Umbilical cord (tissue), 2 donors: ENCODE results near the gene ASPG. TPM values are rescaled to one million over a fixed set of nuclear protein-coding genes. Genes with fewer than 3 reads are reported as not detected.

ENCODE experiments used
- DNase-seq: peaks from one replicate; pipeline ENCODE4 v3.0.0-alpha.2; 2015; ENCODE audit warnings: low spot score
- total RNA-seq: library from RNA; depleted of rRNA; stranded (reverse); fragments of >200 nt; gene quantifications from one replicate; pipeline ENCODE4 v1.2.3, GENCODE V29; 2014; ENCODE audit warnings: low replicate concordance; ENCODE audit not compliant: insufficient read depth

The ASPG gene
- total RNA-seq, 1 donor from 2014 or later, result 12.5 TPM

- no peak for DNase-seq
Measured at GRCh38 chr14:104075530-104076151, 9.9 kb upstream of the ASPG start.

GRCh38 chr14:104076743-104077142 is 8.8 kb upstream of the ASPG start:
- no peak for DNase-seq

DNA sequence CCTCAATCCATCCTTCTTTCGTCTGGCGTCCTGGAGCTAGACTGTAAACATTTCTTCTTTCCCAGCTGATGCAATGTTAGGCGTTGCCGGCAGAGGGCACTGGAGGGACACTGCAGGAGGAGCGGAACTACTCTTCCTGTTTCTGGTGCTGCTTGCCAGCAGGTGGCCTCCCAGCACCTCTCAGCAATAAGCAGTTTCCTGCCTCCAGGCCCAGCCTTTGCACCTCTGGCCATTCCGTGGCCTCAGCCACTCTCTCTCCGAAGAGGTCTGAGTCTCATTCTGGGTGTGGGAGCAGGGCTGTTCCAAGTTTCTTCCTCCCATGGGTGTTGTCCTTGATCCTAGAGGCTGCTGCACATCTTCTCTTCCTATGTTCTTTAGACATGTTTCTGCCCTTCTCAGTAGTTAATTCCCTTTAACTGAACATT is 7.5 kb upstream of the ASPG start:
- peak; percentile 95 for DNase-seq

- no peak for DNase-seq
Measured at GRCh38 chr14:104080376-104081260, 4.9 kb upstream of the ASPG start.

GRCh38 chr14:104081261-104081835 is 4.2 kb upstream of the ASPG start:
- DNase-seq, result no peak

DNA sequence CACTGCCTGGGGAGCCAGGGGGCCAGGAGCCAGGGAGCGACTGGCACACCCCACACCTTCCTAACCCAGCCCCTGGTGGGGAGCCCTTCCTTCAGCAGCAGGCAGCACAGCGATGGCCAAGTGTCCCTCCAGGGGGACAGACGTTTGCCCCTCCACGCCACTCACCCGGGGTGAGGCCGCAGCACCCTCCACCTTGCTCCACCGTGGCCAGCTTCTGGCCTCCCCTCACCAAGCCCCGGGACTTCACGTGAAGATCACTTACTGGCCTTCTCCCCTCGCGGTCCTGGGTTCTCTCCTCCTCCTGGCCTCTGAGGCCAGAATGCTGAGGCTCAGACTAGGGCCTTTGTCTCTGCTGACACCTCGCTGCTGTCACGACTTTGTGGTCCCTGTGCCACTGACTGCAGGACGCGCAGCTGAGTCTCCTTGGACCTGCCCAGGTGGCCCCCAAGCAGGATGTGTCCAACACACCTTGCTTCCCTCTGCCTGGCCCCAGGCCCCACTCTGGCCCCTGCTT is 3.5 kb upstream of the ASPG start:
- DNase-seq, result no peak

GRCh38 chr14:104082807-104083206 is 2.7 kb upstream of the ASPG start:
- DNase-seq, result no peak

GRCh38 chr14:104084251-104085002 is 1.1 kb upstream of the ASPG start:
- DNase-seq, result peak; percentile 90

- no peak for DNase-seq
Measured at GRCh38 chr14:104085889-104086201, 345 bp downstream of the ASPG start.

DNA sequence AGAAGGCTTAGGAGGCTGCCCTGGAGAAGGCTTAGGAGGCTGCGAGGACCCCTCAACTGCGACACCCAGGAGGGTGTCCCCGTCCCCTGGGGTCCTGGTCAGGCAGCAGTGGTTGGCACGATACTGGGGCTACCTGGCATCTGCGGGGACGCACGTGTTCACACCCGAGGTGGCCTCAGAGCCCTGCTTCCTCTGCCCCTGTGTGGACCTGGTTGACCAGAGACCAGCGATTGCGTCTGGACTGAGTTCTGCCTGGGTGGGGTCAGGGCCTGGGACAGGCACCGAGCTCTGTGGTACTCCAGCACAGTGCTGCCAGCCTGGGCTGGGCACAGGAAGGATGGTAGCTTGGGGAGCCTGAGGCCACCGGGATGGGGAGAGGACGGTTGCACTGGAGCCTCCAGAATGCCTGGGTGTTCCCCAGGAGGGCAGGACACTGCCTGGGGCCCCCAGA is 735 bp downstream of the ASPG start:
- no peak for DNase-seq

GRCh38 chr14:104086661-104087461 is 1.4 kb downstream of the ASPG start:
- DNase-seq, result no peak

DNA sequence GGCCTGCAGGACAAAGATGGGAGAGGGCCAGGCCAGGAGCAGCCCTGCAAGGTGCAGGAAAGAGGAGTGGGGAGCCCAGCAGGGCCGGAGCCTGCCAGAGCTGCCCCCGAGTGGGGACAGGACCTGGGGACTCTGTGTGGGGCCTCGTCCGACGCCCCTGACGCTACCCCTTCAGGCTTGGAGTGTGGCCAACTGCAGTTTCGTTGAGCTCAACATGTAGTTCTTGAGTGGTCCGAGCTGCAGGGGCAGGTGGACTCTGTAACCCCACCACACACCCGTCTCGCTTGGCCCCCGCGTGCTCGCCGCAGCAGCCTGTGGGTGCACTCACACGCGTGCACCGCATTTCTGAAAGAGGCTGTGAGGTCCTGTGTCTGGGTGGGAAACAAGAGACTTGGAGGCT is 2.0 kb downstream of the ASPG start:
- DNase-seq, result no peak

GRCh38 chr14:104087981-104088850 is 2.7 kb downstream of the ASPG start:
- no peak for DNase-seq

DNA sequence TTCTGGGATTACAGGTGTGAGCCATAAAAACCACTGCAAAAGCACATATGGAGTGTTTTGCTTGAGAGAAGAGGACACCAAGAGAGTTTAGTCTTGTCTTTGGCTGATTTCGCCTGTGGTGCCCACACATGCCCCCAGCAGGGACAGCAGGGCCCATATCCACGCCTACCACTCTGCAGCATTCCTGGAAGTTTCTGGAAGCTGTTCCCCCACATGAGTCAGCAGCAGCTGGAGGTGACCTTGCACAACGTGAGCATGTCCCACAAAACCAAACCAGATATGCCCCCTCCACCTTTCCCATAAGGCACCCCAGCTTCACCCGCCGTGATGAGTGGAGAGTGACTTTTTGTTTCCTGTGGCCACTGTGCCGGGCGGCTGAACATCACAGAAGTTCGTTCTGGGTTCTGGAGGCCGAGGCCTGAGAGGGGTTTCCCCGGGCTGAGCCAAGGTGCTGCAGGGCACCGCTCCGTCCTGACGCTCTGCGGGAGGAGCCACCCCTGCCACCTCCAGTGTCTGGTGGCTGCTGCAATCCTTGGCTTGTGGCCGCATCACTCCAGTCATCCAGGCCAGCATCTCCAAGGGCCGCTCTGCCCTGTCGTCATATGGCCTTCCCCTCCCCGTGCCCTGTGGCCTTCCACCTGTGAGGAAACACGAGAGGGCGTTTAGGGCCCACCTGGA is 4.7 kb downstream of the ASPG start:
- no peak for DNase-seq

DNA sequence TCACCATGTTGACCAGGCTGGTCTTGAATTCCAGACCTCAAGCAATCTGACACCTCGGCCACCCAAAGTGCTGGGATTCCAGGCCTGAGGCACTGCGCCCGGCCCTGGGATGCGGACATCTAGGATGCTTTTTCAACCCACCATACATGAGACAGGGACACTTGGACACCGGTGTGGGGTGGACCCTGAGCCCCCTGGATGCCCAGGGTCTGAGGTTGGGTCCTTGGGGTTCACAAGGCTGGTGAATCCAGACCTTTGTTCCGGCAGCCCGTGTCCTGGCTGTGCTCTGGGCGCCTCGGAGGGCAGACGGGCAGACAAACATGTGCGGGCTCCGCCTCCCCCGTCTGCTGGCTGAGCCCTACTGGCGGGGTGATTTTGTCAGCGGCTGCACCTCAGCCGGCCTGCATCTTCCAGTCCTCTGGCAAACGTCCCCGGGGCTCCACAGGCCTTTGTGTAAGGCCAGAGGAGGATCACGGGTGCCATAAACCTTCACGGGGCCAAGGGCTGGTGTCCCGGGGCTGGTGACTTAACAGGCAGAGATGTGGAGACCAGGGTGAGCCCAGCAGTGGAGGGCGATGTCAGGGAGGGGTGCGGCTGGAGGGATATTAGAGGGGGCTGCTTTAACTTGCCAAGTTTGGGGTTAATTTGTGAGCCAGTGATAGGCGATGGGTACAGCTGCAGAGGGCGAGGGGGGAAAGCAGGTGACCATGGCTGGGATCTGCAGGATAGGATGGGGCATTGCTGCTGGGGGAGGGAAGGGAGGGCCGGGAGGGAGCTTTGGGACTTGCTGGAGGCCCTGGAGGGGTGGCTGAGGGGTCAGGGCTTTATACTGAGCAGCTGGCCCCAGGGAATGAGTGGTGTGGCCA is 5.8 kb downstream of the ASPG start:
- peak; percentile 57 for DNase-seq

GRCh38 chr14:104091927-104092771 is 6.6 kb downstream of the ASPG start:
- DNase-seq, result no peak

DNA sequence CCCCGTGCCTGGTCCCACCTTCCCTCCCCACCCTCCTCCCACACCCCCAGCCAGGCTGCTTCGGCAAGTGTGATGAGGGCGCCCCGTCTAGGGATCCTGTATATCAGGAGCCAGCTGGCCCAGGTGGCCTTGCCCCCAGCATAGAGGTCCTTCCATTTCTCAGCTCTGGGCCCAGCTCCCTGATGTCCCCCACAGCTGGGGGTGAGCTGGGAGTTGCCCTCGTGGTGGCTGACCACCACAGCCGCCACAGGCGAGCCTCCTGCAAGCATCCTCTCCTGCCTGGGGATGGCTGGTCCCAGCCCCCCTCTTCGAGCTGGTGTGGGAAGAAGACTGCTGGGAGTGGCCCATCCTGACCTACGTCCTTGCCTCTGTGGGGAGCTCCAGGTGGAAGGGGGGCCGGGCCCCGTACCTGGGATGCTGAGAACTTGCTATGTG is 7.4 kb downstream of the ASPG start:
- no peak for DNase-seq
